ENCODE measurements around the gene SORBS1.

GRCh38 chr10:95350219-95350829 is 210.8 kb downstream of the SORBS1 start:
- TF ChIP-seq CTCF (IDR thresholded peaks at IDR 0.05) (no peak), POLR2A (IDR thresholded peaks at IDR 0.05) (no peak)
